Ovary (tissue), 3 donors: ENCODE data around the gene ARHGAP10.

Experiments
- CTCF ChIP-seq, 3 donors: fragments of 450-650 bp in 2 of 3; fragments of 200-600 bp in 1 of 3; IDR thresholded peaks; one replicate each; pipeline versions ENCODE4 v1.5.1 to v1.8.0; 2016 to 2022; ENCODE audit warnings: antibody characterized with exemption in 3 of 3, mild to moderate bottlenecking in 1 of 3
- POLR2A ChIP-seq: fragments of 450-650 bp; IDR thresholded peaks from one replicate; pipeline ENCODE4 v1.6.1; 2017; ENCODE audit warnings: antibody characterized with exemption, mild to moderate bottlenecking, moderate library complexity
- donor health status: DM: no; HTN: no; CAD: no.

- TF ChIP-seq POLR2A: no peak
- TF ChIP-seq CTCF (IDR thresholded peaks at IDR 0.05): no peak
Measured at GRCh38 chr4:148062301-148062950, 330.5 kb downstream of the ARHGAP10 start.
